ENCODE measurements around the gene MT1E. TPM values are rescaled to one million over a fixed set of nuclear protein-coding genes. Genes with fewer than 3 reads are reported as not detected.

Gene MT1E
- total and polyA plus RNA-seq, 10 donors = 2.5 to 49.6 (median 27.0) TPM

DNA sequence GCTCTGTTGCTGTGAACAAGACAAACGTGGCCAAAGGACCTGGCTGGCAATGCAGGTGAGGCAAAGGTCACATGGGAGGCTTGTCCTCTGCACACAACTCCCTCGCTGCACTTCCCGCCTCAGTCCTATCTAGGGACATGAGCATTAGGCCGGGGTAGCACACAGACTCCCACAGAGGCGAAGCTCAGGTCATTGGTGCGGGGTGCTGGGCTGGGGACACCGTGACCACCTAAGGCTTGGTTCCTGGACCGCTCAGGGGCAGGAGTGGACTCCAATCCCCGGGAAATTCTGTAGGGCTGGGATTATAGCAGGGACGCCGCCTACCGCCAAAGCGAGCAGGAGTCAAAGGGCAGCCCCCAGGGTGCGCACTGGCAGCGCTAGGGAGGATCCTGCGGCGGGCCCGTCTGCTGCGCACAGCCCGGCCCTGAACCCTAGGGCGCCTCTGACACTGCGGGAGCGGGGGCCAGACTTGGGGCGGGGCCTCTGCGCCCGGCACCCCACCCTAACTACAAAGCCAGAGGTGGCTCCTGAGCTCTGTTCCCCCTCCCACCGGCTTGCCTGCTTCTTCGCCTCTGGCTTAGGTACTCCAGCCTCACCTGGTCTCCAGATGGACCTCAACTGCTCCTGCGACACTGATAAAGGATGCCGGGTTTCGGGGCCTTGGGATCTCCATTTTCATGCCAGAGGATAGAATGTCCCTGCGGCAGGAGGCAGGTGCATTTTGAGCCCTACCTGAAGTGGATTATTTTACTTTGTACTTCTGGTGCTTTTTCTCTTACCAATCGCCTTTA, 22.3 kb downstream of the MT1E start:
- H3K9me3 ChIP-seq = no peaks in the 10 kb centered on the region
- intact Hi-C loops (cut with DNase I; ENCODE audit: low total_unique reads) = no loop called here
- H3K4me3 ChIP-seq = no peak overlapping the region
- 26 to 52% (median 32%) methylated on average over 31 to 33 of the region's 33 CpGs for WGBS, 5 donors
- no peak overlapping the region for H3K27ac ChIP-seq
- H3K27me3 ChIP-seq (replicated peaks in 1 of 7) = peaks cover 0 to 81% (median 18%) of the 10 kb centered on the region in 7 donors
- TF ChIP-seq POLR2AphosphoS5 (IDR thresholded peaks at IDR 0.05) (no peak), CTCF (IDR thresholded peaks at IDR 0.05 in 8 of 11, conservative IDR thresholded peaks at IDR 0.05 in 3 of 11) (no peak), POLR2A (IDR thresholded peaks at IDR 0.05) (no peak)
- DNase-seq = peak; percentile 49
- H3K36me3 ChIP-seq = no peaks in the 10 kb centered on the region
- H3K4me1 ChIP-seq = peaks cover 4 to 16% (median 14%) of the 10 kb centered on the region in 6 donors

- intact Hi-C loops (cut with DNase I; ENCODE audit: low total_unique reads) = no loop called here
- Histone ChIP-seq H3K9me3 (no peaks in the 10 kb centered on the region), H3K36me3 (no peaks in the 10 kb centered on the region), H3K4me1 (peaks cover 0 to 2% (median 0%) of the 10 kb centered on the region in 6 donors), H3K27ac (no peak overlapping the region), H3K4me3 (no peak overlapping the region), H3K27me3 (replicated peaks in 1 of 7) (peaks cover 0 to 68% (median 11%) of the 10 kb centered on the region in 7 donors)
- DNase-seq = peak; percentile 47
- TF ChIP-seq POLR2AphosphoS5 (IDR thresholded peaks at IDR 0.05) (no peak), POLR2A (IDR thresholded peaks at IDR 0.05) (no peak), CTCF (IDR thresholded peaks at IDR 0.05 in 8 of 11, conservative IDR thresholded peaks at IDR 0.05 in 3 of 11) (no peak)
- 91 to 96% (median 94%) methylated on average over 2 of the region's 2 CpGs for WGBS, 5 donors
Measured at GRCh38 chr16:56649271-56649670, 23.7 kb downstream of the MT1E start.

DNA sequence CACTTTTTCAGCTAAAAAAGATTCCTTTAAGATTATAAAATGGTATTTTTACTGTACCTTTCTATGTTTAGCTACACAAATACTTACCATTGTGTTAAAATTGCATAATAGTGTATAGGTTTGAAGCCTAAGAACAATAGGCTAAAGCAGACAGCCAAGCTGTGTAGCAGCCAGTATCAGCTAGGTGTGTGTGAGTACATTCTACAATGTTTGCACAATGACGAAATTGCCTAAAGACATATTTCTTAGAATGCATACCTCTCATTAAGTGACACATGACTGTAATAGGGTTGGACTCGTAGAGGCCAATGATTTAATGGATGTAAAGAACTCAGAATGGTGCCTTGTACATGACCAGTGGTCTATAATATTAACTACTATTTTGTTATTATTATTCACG, 24.2 kb downstream of the MT1E start:
- Histone ChIP-seq H3K27ac (no peak overlapping the region), H3K9me3 (no peaks in the 10 kb centered on the region), H3K27me3 (replicated peaks in 1 of 7) (peaks cover 0 to 62% (median 11%) of the 10 kb centered on the region in 7 donors), H3K4me1 (no peaks in the 10 kb centered on the region), H3K36me3 (no peaks in the 10 kb centered on the region), H3K4me3 (no peak overlapping the region)
- intact Hi-C loops (cut with DNase I; ENCODE audit: low total_unique reads) = no loop called here
- no peak for DNase-seq
- WGBS, 5 donors = 82 to 87% (median 83%) methylated on average over 3 of the region's 3 CpGs
- no peak for TF ChIP-seq POLR2A (IDR thresholded peaks at IDR 0.05)
- TF ChIP-seq CTCF (IDR thresholded peaks at IDR 0.05 in 8 of 11, conservative IDR thresholded peaks at IDR 0.05 in 3 of 11) = no peak
- TF ChIP-seq POLR2AphosphoS5 (IDR thresholded peaks at IDR 0.05) = no peak

- no peaks in the 10 kb centered on the region for H3K4me1 ChIP-seq
- no peak within 1 kb of the TSS for H3K4me3 ChIP-seq
- no peaks in the 10 kb centered on the region for H3K9me3 ChIP-seq
- WGBS, 5 donors = 65 to 89% (median 78%) methylated on average over 6 to 7 of the region's 7 CpGs
- no peaks in the 10 kb centered on the region for H3K36me3 ChIP-seq
- H3K27ac ChIP-seq = no peak within 1 kb of the TSS
- H3K27me3 ChIP-seq (replicated peaks in 1 of 7) = peaks cover 0 to 48% (median 11%) of the 10 kb centered on the region in 7 donors
- intact Hi-C loops (cut with DNase I; ENCODE audit: low total_unique reads) = no loop called here
- TF ChIP-seq CTCF (IDR thresholded peaks at IDR 0.05 in 8 of 11, conservative IDR thresholded peaks at IDR 0.05 in 3 of 11) (no peak), POLR2A (IDR thresholded peaks at IDR 0.05) (no peak), POLR2AphosphoS5 (IDR thresholded peaks at IDR 0.05) (no peak)
- DNase-seq = no peak
Measured at GRCh38 chr16:56651586-56651985, 26.0 kb downstream of the MT1E start, which contains the start of gene MT1B. Gene MT1B (plus strand): TSS chr16:56651886. CDS start chr16:56651954, 68 bp downstream.
